HAP-1 (cell line): Measurements from ENCODE around the gene SLC16A5.

Source experiments
- DNase-seq, 2 experiments: peaks; one replicate each; pipeline ENCODE4 v3.0.0-alpha.2; 2016 to 2020; ENCODE audit warnings: low spot score in 2 of 2
- H3K27me3 ChIP-seq: fragments of 250-450 bp; sonication (Bioruptor Pico); 2 replicates; pipeline ENCODE4 v1.5.1; 2020; ENCODE audit warnings: low read depth, mild to moderate bottlenecking, moderate library complexity
- H3K36me3 ChIP-seq: fragments of 250-450 bp; sonication (Bioruptor Pico); replicated peaks from 2 replicates; pipeline ENCODE4 v1.5.1; 2020; ENCODE audit warnings: mild to moderate bottlenecking
- H3K4me1 ChIP-seq: fragments of 250-450 bp; sonication (Bioruptor Pico); 2 replicates; pipeline ENCODE4 v1.5.1; 2020; ENCODE audit warnings: mild to moderate bottlenecking
- H3K4me3 ChIP-seq: fragments of 250-450 bp; sonication (Bioruptor Pico); 2 replicates; pipeline ENCODE4 v1.5.1; 2020; ENCODE audit warnings: mild to moderate bottlenecking, moderate library complexity
- H3K9me3 ChIP-seq: fragments of 250-450 bp; sonication (Bioruptor Pico); 2 replicates; pipeline ENCODE4 v1.5.1; 2020; ENCODE audit warnings: mild to moderate bottlenecking, moderate library complexity
- in situ Hi-C: fragments of 300-500 bp; cut with MboI; formaldehyde crosslinking; loops from 3 replicates; pipeline ENCODE4 v1.14.3; 2020; ENCODE audit warnings: low sequenced_read_pairs, inconsistent platforms, mixed read lengths

SLC16A5 gene

GRCh38 chr17:75102385-75102821 lies 14.6 kb downstream of the SLC16A5 start:
- Histone ChIP-seq H3K4me3 (no peak overlapping the region), H3K36me3 (peaks cover 2% of the 10 kb centered on the region; the same call in 1 of the 2 replicates), H3K9me3 (no peaks in the 10 kb centered on the region), H3K27me3 (no peaks in the 10 kb centered on the region), H3K4me1 (peaks cover 3% of the 10 kb centered on the region; the same call in 1 of the 2 replicates)
- peak; percentile 41 to 57 for DNase-seq
- in situ Hi-C loops, result loop anchor here (25.0 kb wide), 1 partner anchor 310 kb away; the partner anchor contains the start of gene GRB2

GRCh38 chr17:75103601-75104554 lies 16.1 kb downstream of the SLC16A5 start:
- no peaks in the 10 kb centered on the region for H3K9me3 ChIP-seq
- peaks cover 7% of the 10 kb centered on the region for H3K4me1 ChIP-seq
- no peak overlapping the region for H3K4me3 ChIP-seq
- in situ Hi-C loops, result loop anchor here (25.0 kb wide), 1 partner anchor 308 kb away; the partner anchor contains the start of gene GRB2
- H3K27me3 ChIP-seq, result no peaks in the 10 kb centered on the region
- no peak for DNase-seq
- peaks cover 2% of the 10 kb centered on the region; the same call in 1 of the 2 replicates for H3K36me3 ChIP-seq

GRCh38 chr17:75105126-75106080 lies 17.6 kb downstream of the SLC16A5 start:
- Histone ChIP-seq H3K4me1 (peaks cover 14% of the 10 kb centered on the region), H3K27me3 (no peaks in the 10 kb centered on the region), H3K36me3 (peaks cover under 1% of the 10 kb centered on the region; the same call in 1 of the 2 replicates), H3K9me3 (no peaks in the 10 kb centered on the region), H3K4me3 (no peak overlapping the region)
- in situ Hi-C loops, result loop anchor here (25.0 kb wide), 1 partner anchor 307 kb away; the partner anchor contains the start of gene GRB2
- peak; percentile 34 to 71 for DNase-seq

GRCh38 chr17:75108193-75108592 lies 20.4 kb downstream of the SLC16A5 start:
- in situ Hi-C loops, result loop anchor here (25.0 kb wide), 1 partner anchor 304 kb away; the partner anchor contains the start of gene GRB2

GRCh38 chr17:75109046-75109406 lies 21.3 kb downstream of the SLC16A5 start:
- Histone ChIP-seq H3K4me3 (peak overlapping the region; percentile 65), H3K9me3 (no peaks in the 10 kb centered on the region), H3K36me3 (peaks cover 4% of the 10 kb centered on the region; the same call in 1 of the 2 replicates), H3K27me3 (no peaks in the 10 kb centered on the region), H3K4me1 (peaks cover 15% of the 10 kb centered on the region)
- in situ Hi-C loops, result loop anchor here (25.0 kb wide), 1 partner anchor 303 kb away; the partner anchor contains the start of gene GRB2
- DNase-seq, result no peak

More at GRCh38 chr17:75108193-75108592, 20.4 kb downstream of the SLC16A5 start:
- no peaks in the 10 kb centered on the region for H3K9me3 ChIP-seq
- H3K27me3 ChIP-seq, result no peaks in the 10 kb centered on the region
- no peak for DNase-seq
- no peak overlapping the region for H3K4me3 ChIP-seq
- 0 out of 2 replicates have a peak, but pooled peaks cover 4% of the 10 kb centered on the region for H3K36me3 ChIP-seq
- peaks cover 10% of the 10 kb centered on the region for H3K4me1 ChIP-seq

- in situ Hi-C loops, result loop anchor here (25.0 kb wide), 1 partner anchor 303 kb away; the partner anchor contains the start of gene GRB2
- Histone ChIP-seq H3K36me3 (peaks cover 4% of the 10 kb centered on the region; the same call in 1 of the 2 replicates), H3K4me3 (peak within 1 kb of the TSS; percentile 65), H3K27me3 (no peaks in the 10 kb centered on the region), H3K9me3 (no peaks in the 10 kb centered on the region), H3K4me1 (peaks cover 18% of the 10 kb centered on the region)
- DNase-seq, result peak; percentile 82 to 95
These were observed 21.9 kb downstream of the SLC16A5 start, which contains the start of gene ARMC7 for GRCh38 chr17:75109407-75110233. ARMC7 (plus strand) TSS chr17:75109969; CDS start chr17:75110289, 320 bp downstream.

GRCh38 chr17:75110234-75110937 lies 22.6 kb downstream of the SLC16A5 start:
- Histone ChIP-seq H3K27me3 (no peaks in the 10 kb centered on the region), H3K4me1 (peaks cover 18% of the 10 kb centered on the region), H3K9me3 (no peaks in the 10 kb centered on the region), H3K36me3 (peaks cover 9% of the 10 kb centered on the region; the same call in 1 of the 2 replicates), H3K4me3 (peak overlapping the region; percentile 65)
- in situ Hi-C loops, result loop anchor here (25.0 kb wide), 1 partner anchor 302 kb away; the partner anchor contains the start of gene GRB2
- DNase-seq, result peak in 1 of 2 experiments; percentile 53

GRCh38 chr17:75111777-75112335 lies 24.1 kb downstream of the SLC16A5 start:
- DNase-seq, result no peak
- H3K9me3 ChIP-seq, result no peaks in the 10 kb centered on the region
- no peak overlapping the region for H3K4me3 ChIP-seq
- peaks cover 19% of the 10 kb centered on the region; the same call in 1 of the 2 replicates for H3K36me3 ChIP-seq
- in situ Hi-C loops, result loop anchor here (25.0 kb wide), 1 partner anchor 300 kb away; the partner anchor contains the start of gene GRB2
- H3K4me1 ChIP-seq, result peaks cover 18% of the 10 kb centered on the region
- H3K27me3 ChIP-seq, result no peaks in the 10 kb centered on the region

- Histone ChIP-seq H3K4me1 (peaks cover 13% of the 10 kb centered on the region), H3K4me3 (peak overlapping the region; percentile 34), H3K9me3 (no peaks in the 10 kb centered on the region), H3K36me3 (peaks cover 23% of the 10 kb centered on the region; the same call in 1 of the 2 replicates), H3K27me3 (no peaks in the 10 kb centered on the region)
- peak; percentile 85 to 94 for DNase-seq
- in situ Hi-C loops, result loop anchor here (25.0 kb wide), 1 partner anchor 298 kb away; the partner anchor contains the start of gene GRB2
These were observed 26.2 kb downstream of the SLC16A5 start for GRCh38 chr17:75113798-75114551.

- H3K4me1 ChIP-seq, result peaks cover 8% of the 10 kb centered on the region
- in situ Hi-C loops, result loop anchor here (25.0 kb wide), 1 partner anchor 298 kb away; the partner anchor contains the start of gene GRB2
- no peak for DNase-seq
- no peaks in the 10 kb centered on the region for H3K9me3 ChIP-seq
- H3K4me3 ChIP-seq, result peak overlapping the region; percentile 34
- peaks cover 24% of the 10 kb centered on the region for H3K36me3 ChIP-seq
- H3K27me3 ChIP-seq, result no peaks in the 10 kb centered on the region
These were observed 27.0 kb downstream of the SLC16A5 start for GRCh38 chr17:75114552-75115314.
